HEK293T (cell line): ENCODE results near the gene ZDHHC4.
A peak's percentile ranks its signal among the peaks of the same experiment; 100 is the strongest.

Experiments
- CTCF ChIA-PET: fragments of 350-600 bp; formaldehyde crosslinking; extraction: SDS; loops from one replicate; lab custom pipeline; 2021; ENCODE audit warnings: antibody characterized with exemption, inconsistent platforms; lab: Yijun Ruan, JAX
- POLR2A ChIA-PET: fragments of 350-600 bp; formaldehyde crosslinking; extraction: SDS; loops from one replicate; lab custom pipeline; 2020; ENCODE audit warnings: antibody characterized with exemption, inconsistent platforms; lab: Yijun Ruan, JAX
- DNase-seq: peaks from one replicate; pipeline ENCODE4 v3.0.0; 2012; ENCODE audit warnings: mixed read lengths; ENCODE audit errors: extremely low spot score
- ARNT ChIP-seq: fragments of 450-650 bp; IDR thresholded peaks from 2 replicates; pipeline ENCODE4 v1.6.1; 2017; ENCODE audit warnings: mild to moderate bottlenecking
- BHLHE40 ChIP-seq: fragments of 450-650 bp; IDR thresholded peaks from 2 replicates; pipeline ENCODE4 v1.6.1; 2016; ENCODE audit warnings: mild to moderate bottlenecking, moderate library complexity, borderline replicate concordance
- CTBP1 ChIP-seq: fragments of 450-650 bp; IDR thresholded peaks from 2 replicates; pipeline ENCODE4 v1.6.1; 2016; ENCODE audit warnings: borderline replicate concordance
- ELF4 ChIP-seq: fragments of 450-650 bp; IDR thresholded peaks from 2 replicates; pipeline ENCODE4 v1.6.1; 2017; ENCODE audit warnings: antibody characterized with exemption
- FOXA1 ChIP-seq: fragments of 450-650 bp; IDR thresholded peaks from 2 replicates; pipeline ENCODE4 v1.6.1; 2016; ENCODE audit warnings: mild to moderate bottlenecking
- FOXK2 ChIP-seq: fragments of 450-650 bp; IDR thresholded peaks from 2 replicates; pipeline ENCODE4 v1.6.1; 2016; ENCODE audit warnings: mild to moderate bottlenecking
- FOXM1 ChIP-seq: fragments of 450-650 bp; IDR thresholded peaks from 2 replicates; pipeline ENCODE4 v1.6.1; 2017; ENCODE audit warnings: mild to moderate bottlenecking, borderline replicate concordance
- HDGF ChIP-seq: fragments of 450-650 bp; IDR thresholded peaks from 2 replicates; pipeline ENCODE4 v1.6.1; 2017; ENCODE audit warnings: antibody characterized with exemption, borderline replicate concordance
- L3MBTL2 ChIP-seq: fragments of 450-650 bp; conservative IDR thresholded peaks from 2 replicates; pipeline ENCODE4 v1.6.1; 2016; ENCODE audit warnings: mild to moderate bottlenecking
- LEF1 ChIP-seq: fragments of 450-650 bp; IDR thresholded peaks from 2 replicates; pipeline ENCODE4 v1.6.1; 2017; ENCODE audit warnings: mild to moderate bottlenecking, borderline replicate concordance
- NFRKB ChIP-seq: fragments of 450-650 bp; IDR thresholded peaks from 2 replicates; pipeline ENCODE4 v1.6.1; 2016; ENCODE audit warnings: mild to moderate bottlenecking, moderate library complexity
- PKNOX1 ChIP-seq: fragments of 450-650 bp; IDR thresholded peaks from 2 replicates; pipeline ENCODE4 v1.6.1; 2016
- SP1 ChIP-seq: fragments of 450-650 bp; IDR thresholded peaks from 2 replicates; pipeline ENCODE4 v1.6.1; 2017
- SUZ12 ChIP-seq: fragments of 450-650 bp; IDR thresholded peaks from 2 replicates; pipeline ENCODE4 v1.6.1; 2016; ENCODE audit warnings: mild to moderate bottlenecking
- TARDBP ChIP-seq: fragments of 450-650 bp; IDR thresholded peaks from 2 replicates; pipeline ENCODE4 v1.6.1; 2016
- ZNF384 ChIP-seq: fragments of 450-650 bp; IDR thresholded peaks from 2 replicates; pipeline ENCODE4 v1.6.1; 2016

The ZDHHC4 gene

GRCh38 chr7:6588566-6588965 lies 11.3 kb downstream of the ZDHHC4 start:
- POLR2A ChIA-PET = interaction anchor here (1.2 kb wide), 1 partner anchor 11 kb away, joined by 5 read pairs; the partner anchor contains the start of gene ZDHHC4

GRCh38 chr7:6589151-6589828 lies 12.0 kb downstream of the ZDHHC4 start:
- ChIA-PET CTCF (interaction anchor here (0.6 to 1.6 kb wide), 5 partner anchors 11 to 363 kb away, joined by 3 to 7 read pairs (median 4); no protein-coding TSS in a partner anchor), POLR2A (interaction anchor here (0.9 to 1.7 kb wide), 6 partner anchors 8 to 48 kb away, joined by 3 to 9 read pairs (median 3); partner anchors contain the start of genes ZDHHC4 and ZNF316)
- TF ChIP-seq CTBP1 (no peak), ELF4 (no peak), L3MBTL2 (no peak), SP1 (no peak), NFRKB (no peak), TARDBP (no peak), FOXM1 (no peak), PKNOX1 (no peak), LEF1 (no peak), BHLHE40 (no peak), ARNT (no peak), ZNF384 (no peak), FOXK2 (no peak), SUZ12 (no peak), FOXA1 (no peak), HDGF (no peak)
- no peak for DNase-seq

More at GRCh38 chr7:6588566-6588965, 11.3 kb downstream of the ZDHHC4 start:
- CTCF ChIA-PET = interaction anchor here (0.7 to 1.6 kb wide), 2 partner anchors 10 to 14 kb away, joined by 3 to 7 read pairs; no protein-coding TSS in a partner anchor
- no peak for DNase-seq
- TF ChIP-seq FOXM1 (no peak), BHLHE40 (no peak), CTBP1 (no peak), ELF4 (no peak), ARNT (no peak), L3MBTL2 (no peak)

- POLR2A ChIA-PET = interaction anchor here (0.9 to 1.7 kb wide), 6 partner anchors 8 to 47 kb away, joined by 3 to 9 read pairs (median 3); partner anchors contain the start of genes ZDHHC4 and ZNF316
- TF ChIP-seq ARNT = peak; percentile 69; the same call in 1 of the 2 replicates
- no peak for TF ChIP-seq NFRKB
- no peak for TF ChIP-seq ELF4
- no peak for TF ChIP-seq L3MBTL2
- TF ChIP-seq CTBP1 = no peak
- TF ChIP-seq FOXM1 = 0 out of 2 replicates have a peak, but pooled peaks have one; percentile 60
- TF ChIP-seq PKNOX1 = no peak
- TF ChIP-seq LEF1 = peak; percentile 62; the same call in 1 of the 2 replicates
- no peak for TF ChIP-seq FOXA1
- DNase-seq = peak; percentile 93
- CTCF ChIA-PET = interaction anchor here (0.6 to 1.6 kb wide), 4 partner anchors 12 to 362 kb away, joined by 3 to 7 read pairs (median 4); no protein-coding TSS in a partner anchor
Observed at GRCh38 chr7:6589829-6590644, 12.8 kb downstream of the ZDHHC4 start, which contains the start of gene INTS15. TSS of gene INTS15 (plus strand) at chr7:6590021. CDS start at chr7:6590284, 263 bp downstream.

- DNase-seq = no peak
- CTCF ChIA-PET = interaction anchor here (1.1 kb wide), 1 partner anchor 74 kb away, joined by 3 read pairs; no protein-coding TSS in a partner anchor
- no peak for TF ChIP-seq L3MBTL2
- POLR2A ChIA-PET = interaction anchor here (1.0 to 1.7 kb wide), 4 partner anchors 13 to 46 kb away, joined by 3 to 9 read pairs (median 4); partner anchors contain the start of genes ZDHHC4 and ZNF316
Observed at GRCh38 chr7:6590645-6591110, 13.4 kb downstream of the ZDHHC4 start.

- DNase-seq = no peak
- ChIA-PET POLR2A (interaction anchor here (0.8 kb wide), 1 partner anchor 11 kb away, joined by 3 read pairs; the partner anchor contains the start of gene INTS15), CTCF (no interaction called here)
- TF ChIP-seq LEF1 (no peak), TARDBP (no peak), FOXA1 (no peak), HDGF (no peak), ELF4 (no peak), ARNT (no peak), ZNF384 (no peak), CTBP1 (no peak), L3MBTL2 (no peak), NFRKB (no peak)
Observed at GRCh38 chr7:6600093-6600492, 22.8 kb downstream of the ZDHHC4 start.

- no peak for TF ChIP-seq BHLHE40
- no peak for DNase-seq
- CTCF ChIA-PET = no interaction called here
Observed at GRCh38 chr7:6604458-6604857, 27.2 kb downstream of the ZDHHC4 start.

More at GRCh38 chr7:6604458-6604857, 27.2 kb downstream of the ZDHHC4 start:
- POLR2A ChIA-PET = no interaction called here
